A549 (cell line): ENCODE results near the gene ADCY3. TPM values are rescaled to one million over a fixed set of nuclear protein-coding genes. Genes with fewer than 3 reads are reported as not detected.

Source experiments
- ATAC-seq, 2 experiments: fragments of 200-7000 bp in 1 of 2; fragments of >200 bp in 1 of 2; cut with Nextera tagmentation in 1 of 2; cut with Tn5 transposase in 1 of 2; 3 replicates each; pipeline versions ENCODE4 v1.8.0 to v1.9.1; 2018 to 2020; ENCODE audit warnings: mild to moderate bottlenecking in 1 of 2, moderate library complexity in 1 of 2
- CTCF ChIA-PET: fragments of 300-600 bp; sonication (Branson Sonifier 250); formaldehyde crosslinking; extraction: SDS; loops from one replicate; lab custom pipeline; 2021; ENCODE audit warnings: antibody characterized with exemption, inconsistent platforms; lab: Yijun Ruan, JAX
- POLR2A ChIA-PET: fragments of 350-600 bp; formaldehyde crosslinking; extraction: SDS; loops from one replicate; lab custom pipeline; 2021; ENCODE audit warnings: antibody characterized with exemption, inconsistent platforms; lab: Yijun Ruan, JAX
- DNase-seq, 2 experiments: peaks; one replicate each; pipeline versions ENCODE4 v3.0.0 to v3.0.0-alpha.2; 2011 to 2016; ENCODE audit warnings: low read depth in 1 of 2, low spot score in 1 of 2
- FAIRE-seq: peaks from 2 replicates; lab custom pipeline; 2011; peaks lifted over from hg19 to GRCh38; lab: Jason Lieb, UNC
- H3K27ac ChIP-seq, 2 experiments: fragments of >200 bp; sonication (Bioruptor Twin); formaldehyde crosslinking; 3 replicates each; pipeline ENCODE4 v1.5.1; 2016 to 2017
- H3K4me1 ChIP-seq: fragments of >200 bp; sonication (Bioruptor Twin); formaldehyde crosslinking; 3 replicates; pipeline ENCODE4 v1.6.1; 2016
- H3K4me2 ChIP-seq: fragments of >200 bp; sonication (Bioruptor Twin); formaldehyde crosslinking; 3 replicates; pipeline ENCODE4 v1.6.1; 2016
- H3K4me3 ChIP-seq: fragments of >200 bp; sonication (Bioruptor Twin); formaldehyde crosslinking; 3 replicates; pipeline ENCODE4 v1.5.1; 2016
- H3K9me3 ChIP-seq: fragments of >200 bp; sonication (Bioruptor Twin); formaldehyde crosslinking; 3 replicates; pipeline ENCODE4 v1.6.1; 2016
- ATOH8 ChIP-seq: fragments of 250-450 bp; sonication (Bioruptor Pico); IDR thresholded peaks from 2 replicates; pipeline ENCODE4 v1.5.0; 2020; ENCODE audit warnings: low read depth, mild to moderate bottlenecking, moderate library complexity
- BHLHE40 ChIP-seq: IDR thresholded peaks from 2 replicates; pipeline ENCODE4 v1.6.1; 2012; ENCODE audit warnings: low read depth, low read length, inconsistent platforms
- CBX2 ChIP-seq: fragments of 200-600 bp; sonication (generic); IDR thresholded peaks from 2 replicates; pipeline ENCODE4 v1.6.1; 2016; ENCODE audit warnings: low read depth, mild to moderate bottlenecking, borderline replicate concordance
- CBX8 ChIP-seq: fragments of 200-600 bp; sonication (generic); IDR thresholded peaks from 2 replicates; pipeline ENCODE4 v1.6.1; 2016
- CHD2 ChIP-seq: fragments of 150-350 bp; IDR thresholded peaks from 2 replicates; pipeline ENCODE4 v1.6.1; 2014; ENCODE audit warnings: low read length; ENCODE audit not compliant: partially characterized antibody
- CHD4 ChIP-seq: fragments of 200-600 bp; sonication (generic); IDR thresholded peaks from 2 replicates; pipeline ENCODE4 v1.6.1; 2016; ENCODE audit warnings: antibody characterized with exemption, mild to moderate bottlenecking, borderline replicate concordance
- EP300 ChIP-seq, 2 experiments: fragments of >200 bp; sonication (Bioruptor Twin); formaldehyde crosslinking; IDR thresholded peaks; 2 replicates in 1 of 2; 3 replicates in 1 of 2; pipeline ENCODE4 v1.6.1; 2016 to 2017
- FOSL2 ChIP-seq, 2 experiments: fragments of 450-650 bp in 1 of 2; fragments of >200 bp in 1 of 2; sonication (Bioruptor Twin) in 1 of 2; formaldehyde crosslinking; IDR thresholded peaks; 2 replicates each; pipeline versions ENCODE4 v1.5.0 to v1.6.1; 2016 to 2020; ENCODE audit warnings: mild to moderate bottlenecking in 1 of 2, moderate library complexity in 1 of 2
- HES2 ChIP-seq: fragments of >200 bp; sonication (Bioruptor Twin); formaldehyde crosslinking; IDR thresholded peaks from 2 replicates; pipeline ENCODE4 v1.6.1; 2016
- HEYL ChIP-seq: fragments of 250-450 bp; sonication (Bioruptor Pico); IDR thresholded peaks from 2 replicates; pipeline ENCODE4 v1.8.0; 2021; ENCODE audit warnings: mild to moderate bottlenecking, moderate library complexity
- HMGXB4 ChIP-seq: fragments of 250-450 bp; sonication (Bioruptor Pico); IDR thresholded peaks from 2 replicates; pipeline ENCODE4 v1.5.0; 2021; ENCODE audit warnings: mild to moderate bottlenecking, moderate library complexity, borderline replicate concordance
- KDM5A ChIP-seq: fragments of 200-600 bp; sonication (generic); IDR thresholded peaks from 2 replicates; pipeline ENCODE4 v1.6.1; 2016; ENCODE audit warnings: antibody characterized with exemption, mild to moderate bottlenecking
- NR3C1 ChIP-seq: fragments of >200 bp; sonication (Bioruptor Twin); formaldehyde crosslinking; IDR thresholded peaks from 3 replicates; pipeline ENCODE4 v1.6.1; 2017
- PBX3 ChIP-seq: IDR thresholded peaks from 2 replicates; pipeline ENCODE4 v1.6.1; 2012
- PHF8 ChIP-seq: fragments of 200-600 bp; sonication (generic); IDR thresholded peaks from 2 replicates; pipeline ENCODE4 v1.6.1; 2016; ENCODE audit warnings: low read depth, mild to moderate bottlenecking, antibody characterized with exemption, moderate library complexity, borderline replicate concordance
- POLR2A ChIP-seq: IDR thresholded peaks from 2 replicates; pipeline ENCODE4 v1.6.1; 2012; ENCODE audit warnings: mild to moderate bottlenecking, low read length
- RCOR1 ChIP-seq: fragments of 150-350 bp; IDR thresholded peaks from 2 replicates; pipeline ENCODE4 v1.6.1; 2014; ENCODE audit warnings: antibody characterized with exemption, low read length, low read depth
- REST ChIP-seq: fragments of 200-600 bp; sonication (generic); IDR thresholded peaks from 2 replicates; pipeline ENCODE4 v1.6.1; 2016; ENCODE audit warnings: antibody characterized with exemption, mild to moderate bottlenecking, moderate library complexity
- RFX5 ChIP-seq: fragments of 450-650 bp; IDR thresholded peaks from 2 replicates; pipeline ENCODE4 v1.7.1; 2014; ENCODE audit warnings: antibody characterized with exemption, mild to moderate bottlenecking, moderate library complexity
- USF2 ChIP-seq: fragments of 450-650 bp; IDR thresholded peaks from 2 replicates; pipeline ENCODE4 v1.6.1; 2014; ENCODE audit warnings: antibody characterized with exemption
- ZC3H11A ChIP-seq: fragments of 450-650 bp; IDR thresholded peaks from 2 replicates; pipeline ENCODE4 v1.6.1; 2014; ENCODE audit warnings: antibody characterized with exemption, mild to moderate bottlenecking
- WGBS: methylation state at CpG from one replicate; pipeline ENCODE4 v1.1.6; 2017; ENCODE audit errors: missing lambda C conversion rate; 5-methylcytosine and 5-hydroxymethylcytosine counted together
- polyA plus RNA-seq, 4 experiments: library from polyadenylated mRNA; depleted of rRNA in 3 of 4; stranded (reverse); fragments of >200 nt; fragmentation: RNase III in 1 of 4; extraction: RNeasy Plus Mini Kit Qiagen cat#74134 plus additional on column Dnase treatment in 1 of 4; gene quantifications; 2 replicates in 3 of 4; 3 replicates in 1 of 4; pipeline ENCODE4 v1.2.3, GENCODE V29; 2011 to 2017

The ADCY3 gene
- polyA plus RNA-seq, 2 of the 4 experiments (the other 2 are of a cell fraction): 37.4 to 65.4 TPM

- no peak for TF ChIP-seq FOSL2 (IDR thresholded peaks at IDR 0.05)
- TF ChIP-seq FOSL2 (CRISPR knock-in tag; IDR thresholded peaks at IDR 0.05): no peak
- no peak for TF ChIP-seq CHD2
- TF ChIP-seq ATOH8 (CRISPR knock-in tag): no peak
- TF ChIP-seq RFX5: no peak
- no peak for TF ChIP-seq EP300 (IDR thresholded peaks at IDR 0.05)
Measured at GRCh38 chr2:24889221-24889620, 30.8 kb downstream of the ADCY3 start (continued).

GRCh38 chr2:24888177-24888576 lies 31.9 kb downstream of the ADCY3 start:
- CTCF ChIA-PET: interaction anchor here (1.3 kb wide), 1 partner anchor 21 kb away, joined by 3 read pairs; no protein-coding TSS in a partner anchor
- POLR2A ChIA-PET: no interaction called here
- no peak overlapping the region for H3K4me3 ChIP-seq
- no peaks in the 10 kb centered on the region for H3K4me1 ChIP-seq
- WGBS: 96% methylated on average over 6 of the region's 6 CpGs
- no peak for TF ChIP-seq HMGXB4 (CRISPR knock-in tag)
- TF ChIP-seq EP300 (IDR thresholded peaks at IDR 0.05): no peak
- no peak for TF ChIP-seq ZC3H11A
- TF ChIP-seq BHLHE40: no peak
- no peak for TF ChIP-seq RCOR1
- no peak for TF ChIP-seq HES2
- no peak for TF ChIP-seq PHF8
- TF ChIP-seq POLR2A: no peak
- TF ChIP-seq CBX2: no peak
- TF ChIP-seq CHD4: no peak
- no peak for TF ChIP-seq NR3C1
- no peak for TF ChIP-seq REST
- no peak for TF ChIP-seq KDM5A
- TF ChIP-seq PBX3: no peak
- TF ChIP-seq CBX8: no peak
- TF ChIP-seq USF2: no peak
- no peak for TF ChIP-seq HEYL (CRISPR knock-in tag)
- FAIRE-seq: no peak
- peaks cover 9% of the 10 kb centered on the region for H3K9me3 ChIP-seq
- ATAC-seq: no peak
- no peak for DNase-seq
- no peak overlapping the region for H3K27ac ChIP-seq
- no peak overlapping the region for H3K4me2 ChIP-seq
